Cardiac septum (tissue), 1 donor: Measurements from ENCODE around the gene C6orf136. TPM values are rescaled to one million over a fixed set of nuclear protein-coding genes. Genes with fewer than 3 reads are reported as not detected.
A peak's percentile ranks its signal among the peaks of the same experiment; 100 is the strongest.
"Not testable (repeated sequence)": the region's sequence is repeated elsewhere in the genome, so short reads cannot be mapped to it uniquely, and the experiment has no call there.

ENCODE experiments used
- DNase-seq: peaks from one replicate; pipeline ENCODE4 v3.0.0-alpha.2; 2020; ENCODE audit warnings: low spot score
- intact Hi-C: fragments of 100-400 bp; cut with DNase I; formaldehyde crosslinking; loops from one replicate; pipeline ENCODE4 v1.14.0; 2022
- total RNA-seq: library from RNA; stranded (reverse); fragmentation: NEBNext Ultra II Directional; extraction: Animal tissue kit (Norgen Biotek cat#: 25700); gene quantifications from one replicate; pipeline ENCODE4 v1.2.1, GENCODE V29; 2021
- donor health status: DM: no; HTN: no; CAD: no.

The C6orf136 gene
- total RNA-seq, 1 donor from 2014 or later: 49.1 TPM

DNA sequence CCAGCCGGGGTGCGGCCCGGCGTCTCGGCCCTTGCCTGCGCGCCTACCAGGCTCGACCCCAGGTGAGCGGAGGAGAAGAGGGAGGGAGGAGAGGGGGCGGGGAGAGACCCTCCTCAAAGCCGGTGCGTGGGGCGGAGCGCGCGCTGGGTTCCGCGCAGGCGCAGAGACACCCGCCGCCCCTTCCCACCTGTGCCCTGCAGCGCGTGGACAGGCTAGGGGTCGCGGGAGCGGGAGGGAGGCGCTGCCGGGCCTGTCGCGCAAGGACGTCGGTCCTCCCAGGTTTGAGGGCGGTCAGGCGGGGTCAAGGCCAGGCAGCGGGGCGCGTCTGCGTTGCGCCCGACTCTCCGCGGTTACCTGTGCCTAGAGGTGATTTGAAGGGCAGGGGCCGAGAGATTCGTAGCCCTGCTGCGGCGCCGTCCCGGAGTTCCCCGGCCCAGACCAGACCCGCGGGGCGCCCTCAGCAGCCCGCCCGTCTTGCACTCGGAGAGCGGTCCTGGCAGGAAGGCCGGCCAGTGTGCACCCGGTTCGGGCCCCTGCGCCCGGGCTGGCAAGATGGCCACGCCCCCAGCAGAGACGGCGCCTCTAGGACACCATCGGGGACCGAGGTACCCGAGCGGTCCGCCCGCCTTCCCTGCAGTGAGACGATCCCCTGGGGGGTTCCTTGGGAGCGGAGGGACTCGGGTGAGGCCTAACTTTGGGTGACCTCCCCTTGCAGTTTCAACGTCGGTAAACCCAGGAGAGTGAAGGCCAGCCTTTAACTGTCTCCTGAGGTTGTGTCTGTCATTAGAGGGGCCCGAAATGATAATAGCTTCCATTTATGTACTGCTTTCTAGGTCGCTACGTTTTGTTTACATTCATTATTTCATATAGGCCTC, 546 bp downstream of the C6orf136 start:
- peak; percentile 86 for DNase-seq
- intact Hi-C loops: loop anchor here (2.0 kb wide), 1 partner anchor 23 kb away; no protein-coding TSS in a partner anchor

DNA sequence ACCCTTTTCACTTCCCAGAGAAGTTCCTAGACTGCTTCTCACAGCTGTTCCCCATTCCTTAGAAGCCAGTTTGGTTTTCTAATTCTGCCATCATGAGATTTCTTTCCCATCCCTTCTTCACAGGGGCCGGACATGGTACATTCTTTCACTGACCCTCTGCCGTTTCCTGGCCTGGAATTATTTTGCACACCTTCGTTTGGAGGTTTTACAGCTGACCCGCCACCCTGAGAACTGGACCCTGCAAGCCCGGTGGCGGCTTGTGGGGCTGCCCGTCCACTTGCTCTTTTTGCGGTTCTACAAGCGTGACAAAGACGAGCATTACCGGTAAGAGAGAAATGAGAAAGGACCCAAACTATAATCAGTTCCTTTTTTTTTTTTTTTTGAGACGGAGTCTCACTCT, 4.2 kb downstream of the C6orf136 start:
- DNase-seq: no peak
- intact Hi-C loops: no loop called here

DNA sequence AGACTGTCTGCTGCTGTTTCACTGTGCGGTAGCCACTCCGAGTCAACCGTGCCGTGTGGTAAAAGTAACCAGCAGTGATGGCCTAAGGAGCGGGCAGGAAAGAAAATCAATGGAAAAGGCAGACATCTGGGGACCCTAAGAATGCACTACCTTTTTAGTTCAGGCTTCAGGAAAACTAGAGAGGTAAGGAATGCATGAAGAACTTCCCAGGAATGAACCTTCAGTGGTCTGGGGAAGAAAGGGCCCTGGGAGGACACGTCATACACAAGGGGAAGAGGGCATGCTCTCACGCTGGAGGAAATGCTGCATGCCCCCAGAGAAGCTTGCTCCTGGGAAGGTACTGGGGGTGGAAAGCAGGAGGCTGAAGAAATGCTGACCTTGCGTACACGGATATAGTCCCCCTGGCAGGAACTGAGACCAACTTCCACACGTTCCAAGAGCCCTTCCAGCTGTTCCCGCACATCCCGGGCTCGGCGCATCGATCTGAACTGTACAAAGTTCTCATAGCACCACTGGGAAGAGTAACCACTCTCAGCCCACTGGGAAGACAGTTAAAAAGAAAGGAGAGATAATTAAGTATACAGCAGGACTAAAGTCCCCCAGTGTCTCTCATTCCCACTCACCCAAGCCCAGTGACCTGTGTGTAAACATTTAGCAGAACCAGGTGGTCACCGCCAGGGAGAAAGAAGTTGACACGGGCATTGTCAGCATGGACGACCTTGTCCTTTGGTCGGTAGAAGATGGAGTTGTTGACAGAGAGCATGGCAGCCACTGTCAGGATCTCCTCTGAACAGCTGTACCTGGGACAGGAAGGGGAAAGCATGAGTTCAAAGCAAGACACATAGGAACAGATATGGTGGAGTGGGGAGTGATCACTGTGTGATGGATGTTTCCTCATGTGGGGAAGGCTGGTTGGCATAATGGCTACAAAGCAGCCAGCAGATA, 8.1 kb downstream of the C6orf136 start:
- no peak for DNase-seq
- intact Hi-C loops: no loop called here

DNA sequence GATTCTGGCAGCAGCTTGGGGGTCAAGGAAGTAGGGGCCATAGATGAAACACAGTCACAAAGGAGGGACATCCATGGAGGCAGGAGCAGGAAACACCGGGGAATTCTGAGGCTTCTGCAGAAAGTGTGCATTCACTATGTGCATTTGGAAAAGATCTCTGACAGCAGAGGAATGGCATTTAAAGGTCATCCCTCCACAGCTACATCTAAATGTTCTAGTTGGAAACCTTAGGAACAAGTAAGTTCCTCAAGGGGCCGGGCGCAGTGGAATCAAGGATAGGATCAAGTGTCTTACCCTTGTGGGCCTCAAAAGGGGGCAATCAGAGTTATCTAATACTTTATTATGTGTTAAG, 8.8 kb downstream of the C6orf136 start:
- intact Hi-C loops: no loop called here
- DNase-seq: no peak

DNA sequence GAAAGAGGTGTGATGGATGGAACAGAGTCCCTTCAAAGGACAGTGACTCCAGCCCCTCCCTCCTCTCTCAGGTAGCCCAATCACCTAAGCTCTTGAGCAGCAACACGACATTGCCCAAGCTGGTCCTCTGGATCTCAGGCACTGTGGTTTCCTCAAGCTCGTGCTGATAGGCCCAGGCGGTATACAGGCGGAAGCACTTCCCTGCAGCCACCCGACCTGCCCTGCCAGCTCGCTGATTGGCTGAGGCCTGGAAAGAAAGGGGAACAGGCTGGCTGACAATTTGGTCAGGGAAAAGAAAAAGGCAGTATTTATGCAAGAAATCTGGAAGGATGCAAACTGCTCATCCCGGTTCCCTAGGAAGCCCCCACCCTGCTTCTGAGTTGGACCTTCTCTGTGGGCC, 9.6 kb downstream of the C6orf136 start:
- intact Hi-C loops: no loop called here
- no peak for DNase-seq

DNA sequence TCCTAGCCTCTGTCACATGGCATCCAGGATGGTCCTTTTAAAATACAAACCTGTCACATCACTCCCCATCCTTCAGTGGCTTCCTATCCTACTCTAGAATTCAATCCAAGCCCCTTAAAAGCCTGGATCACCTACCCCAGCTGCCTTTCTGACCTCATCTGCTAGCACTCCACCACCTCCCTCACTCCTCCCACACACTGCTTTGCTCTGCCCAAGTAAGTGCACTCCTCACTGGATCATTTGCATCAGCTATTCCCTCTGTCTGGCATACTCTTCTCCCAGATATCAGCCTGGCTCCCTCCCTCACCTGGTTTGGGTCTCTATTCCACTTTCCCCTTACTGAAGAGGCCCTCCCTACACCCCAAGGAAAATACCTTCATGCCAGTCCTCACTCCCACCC, 10.5 kb downstream of the C6orf136 start:
- DNase-seq: no peak
- intact Hi-C loops: no loop called here

DNA sequence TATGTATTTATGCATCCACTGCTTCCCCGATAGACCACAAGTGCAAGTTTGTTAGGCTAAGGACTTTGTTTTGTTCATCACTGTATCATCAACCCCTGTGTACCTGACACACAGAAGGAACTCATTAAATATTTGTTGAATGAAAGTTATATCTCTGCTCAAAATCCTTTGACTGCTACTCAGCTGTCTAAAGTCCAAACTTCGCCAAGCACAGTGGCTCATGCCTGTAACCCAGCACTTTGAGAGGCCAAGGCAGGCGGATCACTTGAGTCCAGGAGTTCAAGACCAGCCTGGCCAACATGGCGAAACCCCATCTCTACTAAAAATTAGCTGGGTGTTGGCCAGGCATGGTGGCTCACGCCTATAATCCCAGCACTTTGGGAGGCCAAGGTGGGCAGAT, 11.0 kb downstream of the C6orf136 start:
- intact Hi-C loops, DNase-seq: not testable (repeated sequence)

DNA sequence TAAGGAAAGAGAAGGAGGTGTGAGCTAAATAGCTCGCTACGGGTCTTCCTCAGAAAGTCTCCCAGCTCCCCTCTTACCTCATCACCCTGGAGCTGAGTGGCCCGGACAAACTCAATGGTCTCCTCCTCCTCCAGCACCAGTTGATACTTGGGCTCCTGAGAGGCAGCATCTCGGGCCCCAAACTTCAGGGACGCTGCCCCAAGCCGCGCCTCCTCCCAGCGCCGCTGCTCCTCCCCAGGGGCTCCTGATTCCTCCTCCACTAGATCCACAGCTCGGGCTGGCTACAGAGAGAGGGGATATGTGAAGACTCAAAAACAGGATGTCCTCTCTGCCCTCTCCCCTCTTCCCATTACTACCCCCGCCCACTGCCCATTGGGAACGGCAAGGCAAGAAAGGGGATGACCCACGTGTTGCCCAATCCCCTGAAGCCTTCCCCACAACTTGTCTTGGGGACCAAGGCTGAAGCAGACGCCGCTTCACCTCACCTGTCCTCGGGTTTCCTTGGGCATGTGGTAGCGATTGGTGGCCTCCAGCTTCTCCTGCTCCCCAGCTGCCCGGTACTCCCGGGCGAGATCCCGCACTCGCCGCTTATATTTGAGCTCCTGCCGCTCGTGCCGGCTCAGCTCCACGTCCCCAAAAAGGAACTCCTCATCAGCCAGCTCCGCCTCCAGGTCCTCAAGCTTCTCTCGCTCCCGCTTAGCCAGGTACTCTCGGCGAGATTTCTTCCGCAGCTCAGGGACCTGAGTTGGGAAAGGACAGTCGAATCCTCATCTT, 18.2 kb downstream of the C6orf136 start:
- intact Hi-C loops: no loop called here
- DNase-seq: no peak

DNA sequence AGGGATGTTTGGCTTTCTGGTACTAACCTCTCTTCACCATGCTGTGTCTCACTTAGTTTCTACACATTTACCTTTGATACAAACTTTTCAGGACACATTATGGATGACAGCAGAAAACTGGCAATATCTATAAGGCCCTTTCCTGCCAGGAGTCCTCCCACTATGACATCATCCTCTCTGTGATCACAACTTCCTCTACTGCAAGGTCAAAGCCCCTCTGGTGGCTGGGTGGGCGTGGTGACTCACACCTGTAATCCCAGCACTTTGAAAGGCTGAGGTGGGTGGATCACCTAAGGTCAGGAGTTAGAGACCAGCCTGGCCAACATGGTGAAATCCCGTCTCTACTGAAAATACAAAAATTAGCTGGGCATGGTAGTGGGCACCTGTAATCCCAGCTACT, 19.4 kb downstream of the C6orf136 start:
- DNase-seq, intact Hi-C loops: not testable (repeated sequence)

DNA sequence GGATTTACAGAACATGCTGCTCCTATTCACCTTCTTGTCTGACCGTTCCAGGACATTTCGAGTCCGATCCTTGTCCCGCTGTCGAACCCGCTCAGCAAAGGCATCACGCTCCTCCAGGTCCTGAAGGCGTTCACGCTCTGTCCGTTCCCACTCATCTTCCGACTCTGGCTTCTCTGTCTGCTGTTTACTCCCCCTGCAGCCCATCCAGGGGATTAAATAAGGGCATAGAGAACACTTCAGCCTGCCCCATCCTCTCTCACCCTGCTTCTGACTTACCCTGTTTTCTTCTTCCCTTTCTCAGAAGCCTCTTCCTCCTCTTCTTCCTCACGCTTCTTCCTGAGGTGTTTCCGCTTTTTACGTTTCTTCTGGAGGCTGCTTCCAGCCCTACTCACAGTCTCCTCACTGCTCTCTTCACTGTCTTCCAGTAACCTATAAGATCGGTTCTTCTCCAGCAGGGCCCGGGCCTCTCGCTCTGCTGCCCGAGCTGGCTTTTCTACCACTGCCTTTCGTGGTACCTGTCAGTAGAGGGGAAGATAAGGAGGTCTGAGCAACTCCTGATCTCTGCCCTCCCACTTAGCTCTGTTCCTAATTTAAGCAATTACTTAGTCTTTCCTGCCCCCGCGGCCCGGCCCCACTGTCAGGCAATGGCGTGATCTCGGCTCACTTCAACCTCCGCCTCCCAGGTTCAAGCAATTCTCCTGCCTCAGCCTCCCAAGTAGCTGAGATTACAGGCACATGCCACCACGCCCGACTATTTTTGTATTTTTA, 24.0 kb downstream of the C6orf136 start:
- intact Hi-C loops: loop anchor here (2.0 to 5.0 kb wide), 2 partner anchors 22 to 44 kb away; partner anchors contain the start of gene ATAT1
- DNase-seq: no peak

DNA sequence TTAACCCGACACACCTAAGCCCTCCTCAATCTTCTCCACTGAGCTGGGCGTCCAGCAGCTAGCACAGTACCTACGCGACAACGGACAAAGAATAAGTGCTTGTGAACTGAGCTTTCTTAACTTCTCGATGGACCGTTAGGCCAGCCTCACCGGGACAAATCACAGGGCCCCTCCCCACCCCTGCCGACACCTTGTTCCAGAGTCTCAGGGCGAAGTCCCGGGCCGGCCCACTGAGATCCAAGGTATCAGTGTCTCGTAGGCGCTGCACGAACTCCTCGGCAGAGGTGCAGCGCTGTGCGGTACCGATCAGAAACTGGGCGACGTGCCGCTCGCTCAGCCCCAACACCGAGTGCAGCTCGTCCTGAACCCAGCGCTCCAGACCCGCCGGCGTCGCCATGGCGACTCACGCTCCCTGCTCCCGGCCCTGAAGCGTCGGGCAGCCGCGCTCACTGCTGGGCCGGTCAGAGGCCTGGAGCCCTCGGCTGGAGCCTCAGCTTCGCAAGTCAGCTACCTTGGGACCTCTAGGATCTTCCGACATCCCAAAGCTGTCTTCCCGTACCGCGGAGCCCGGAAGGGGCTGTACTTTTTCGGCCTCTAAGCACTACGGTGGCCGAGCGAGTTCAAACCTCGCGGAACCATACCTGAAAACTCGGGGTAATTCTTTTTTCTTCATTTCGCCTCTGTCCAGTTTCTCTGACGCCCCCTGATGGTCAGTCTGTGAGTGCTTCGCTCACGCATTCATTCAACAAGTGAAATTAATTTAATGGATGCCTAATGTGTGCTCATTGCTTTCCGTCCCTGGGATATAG, 25.7 kb downstream of the C6orf136 start, which contains the start of gene DHX16:
Gene DHX16 (minus strand): TSS at position 562 of the 809 bp plus-strand sequence. CDS start 165 bp downstream, at position 397.
- DNase-seq: peak; percentile 98
- intact Hi-C loops: loop anchor here (5.0 kb wide), 1 partner anchor 45 kb away; the partner anchor contains the start of gene ATAT1

DNA sequence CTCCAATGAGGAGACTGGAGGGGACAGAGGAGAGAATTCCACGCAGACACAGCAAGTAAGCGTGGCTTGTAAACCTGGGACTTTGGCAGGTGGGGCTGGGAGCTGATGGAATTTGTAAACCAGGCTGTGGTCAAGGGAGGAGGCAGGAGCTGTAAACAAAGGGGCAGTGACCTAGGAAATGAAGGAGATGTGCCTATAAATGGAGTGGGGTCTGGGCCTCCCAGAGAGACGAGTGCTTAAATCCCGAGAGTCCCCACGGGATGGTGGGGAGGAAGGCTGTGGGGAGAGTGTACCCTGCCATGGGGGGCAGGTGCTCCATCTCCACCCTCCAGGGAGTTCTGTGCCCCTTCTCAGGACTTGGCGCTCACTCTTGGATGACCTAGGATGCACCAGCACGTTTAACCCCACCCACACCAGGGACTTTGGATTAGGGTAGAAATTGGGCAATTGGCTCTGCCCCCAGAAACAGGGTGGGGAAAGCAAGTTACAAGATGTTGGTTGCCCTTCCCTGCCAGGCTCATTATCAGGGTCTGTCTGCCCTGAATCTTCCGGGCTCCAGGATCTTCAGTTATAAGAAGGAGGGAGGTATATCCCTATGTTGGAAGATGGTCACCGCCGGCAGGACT, 29.8 kb downstream of the C6orf136 start:
- intact Hi-C loops: loop anchor here (5.0 kb wide), 1 partner anchor 206 kb away; the partner anchor contains the start of gene DDR1
- DNase-seq: no peak

DNA sequence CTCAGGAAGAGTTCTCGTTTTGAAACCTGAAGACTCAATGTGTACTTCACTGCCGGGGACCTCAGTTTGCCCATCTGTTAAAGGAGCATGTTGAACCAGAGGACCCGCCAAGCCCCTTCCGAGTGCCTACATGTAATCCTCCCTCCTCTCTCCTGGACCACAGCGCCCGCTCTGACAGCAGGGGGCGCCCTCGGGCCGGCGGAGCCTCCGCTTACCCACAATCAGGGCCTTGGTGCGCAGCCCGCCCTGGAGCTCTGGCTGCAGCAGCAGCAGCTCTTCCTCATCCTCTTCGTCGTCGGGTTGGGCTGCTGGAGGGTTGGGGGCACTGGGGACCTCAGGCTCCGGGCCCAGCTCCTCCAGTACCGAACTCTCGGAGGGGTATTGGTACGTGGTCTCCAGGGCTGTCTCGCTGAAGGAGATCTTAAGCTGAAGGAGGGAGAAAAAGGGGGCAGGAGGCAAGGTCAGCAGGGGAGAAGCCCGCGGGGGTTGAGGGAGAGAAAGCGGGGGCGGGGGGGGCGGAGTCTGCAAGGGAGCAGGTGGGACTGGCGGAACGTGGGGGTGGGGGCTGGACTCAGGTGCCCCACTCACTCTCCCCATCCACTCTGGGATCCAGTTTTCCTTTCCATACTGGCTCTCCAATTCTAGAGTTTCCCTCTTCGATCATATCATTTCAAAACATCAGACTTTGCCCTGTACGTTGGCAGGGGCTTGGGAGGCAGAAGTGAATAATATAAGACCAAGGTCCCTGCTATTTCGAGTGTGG, 32.2 kb downstream of the C6orf136 start:
- intact Hi-C loops: loop anchor here (1.0 to 5.0 kb wide), 2 partner anchors 43 to 203 kb away; partner anchors contain the start of gene DDR1
- peak; percentile 96 for DNase-seq

DNA sequence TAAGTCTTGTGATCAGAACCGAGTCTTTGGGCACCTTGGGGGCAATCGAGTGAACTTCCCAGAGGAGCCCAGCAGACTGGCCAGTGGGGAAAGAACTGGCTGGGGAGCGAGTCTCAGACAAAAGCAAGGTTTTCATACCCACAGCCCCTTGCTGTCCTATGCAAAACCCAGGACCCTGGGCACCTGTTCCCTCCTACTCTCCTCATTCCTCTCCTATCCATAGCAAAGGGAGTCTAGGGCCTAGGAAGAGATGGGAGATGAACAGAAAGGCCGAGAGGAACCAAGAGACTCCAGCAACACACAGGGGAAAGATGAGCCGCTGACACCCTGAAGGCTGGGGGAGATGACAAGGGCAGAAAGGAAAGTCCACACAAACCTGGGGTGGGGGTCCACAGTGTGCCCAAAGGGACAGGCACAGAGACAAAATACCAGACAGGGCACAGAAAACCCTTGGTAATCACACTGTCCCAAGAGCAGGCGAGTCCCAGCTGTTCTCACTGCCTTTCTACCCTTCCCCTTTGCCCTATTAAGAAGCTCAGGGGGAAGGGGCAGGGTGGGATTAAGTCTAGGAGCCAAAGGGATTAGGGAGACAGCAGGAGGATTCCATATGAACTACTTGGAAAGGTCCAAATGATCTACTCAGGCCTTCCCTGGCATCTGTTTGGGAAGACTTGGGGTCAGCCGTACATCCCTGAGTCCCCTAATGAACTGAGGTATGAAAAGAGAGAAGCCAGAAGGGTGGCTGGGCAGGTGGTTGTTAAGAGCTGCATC, 33.0 kb downstream of the C6orf136 start:
- intact Hi-C loops: loop anchor here (1.0 to 5.0 kb wide), 3 partner anchors 42 to 202 kb away; partner anchors contain the start of gene DDR1
- no peak for DNase-seq

DNA sequence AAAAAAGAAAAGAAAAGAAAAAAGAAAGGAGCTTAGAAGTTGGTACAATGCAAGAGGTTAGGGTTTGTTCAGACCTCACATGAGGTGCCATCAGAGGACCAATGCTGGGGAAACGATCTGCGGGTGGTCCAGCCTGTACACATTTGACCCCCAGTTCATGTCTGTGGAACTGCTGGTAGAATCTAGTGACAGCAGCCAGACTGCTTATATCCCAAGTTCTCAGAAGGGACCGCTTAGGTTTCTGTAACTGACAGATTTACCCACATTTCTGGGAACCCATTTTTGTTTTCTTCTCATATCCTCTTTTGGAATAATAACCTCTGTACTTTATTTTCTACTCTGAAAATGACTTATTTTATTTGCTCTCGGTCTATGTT, 34.8 kb downstream of the C6orf136 start:
- intact Hi-C loops: loop anchor here (1.0 to 5.0 kb wide), 2 partner anchors 36 to 146 kb away; partner anchors contain the start of gene MDC1
- no peak for DNase-seq
